Neuron (in vitro differentiated cells): ENCODE data around the gene RIPOR1.

ENCODE experiments used
- H2AFZ ChIP-seq: one replicate; pipeline ENCODE4 v1.6.1; 2013; ENCODE audit warnings: low read depth, mild to moderate bottlenecking, inconsistent platforms, low read length, moderate library complexity
- H3K27me3 ChIP-seq: one replicate; pipeline ENCODE4 v1.6.1; 2013; ENCODE audit warnings: low read length; ENCODE audit not compliant: insufficient read depth
- H3K36me3 ChIP-seq: one replicate; pipeline ENCODE4 v1.6.1; 2013; ENCODE audit warnings: low read length; ENCODE audit not compliant: insufficient read depth
- H3K4me1 ChIP-seq: one replicate; pipeline ENCODE4 v1.6.1; 2013; ENCODE audit warnings: low read length; ENCODE audit not compliant: insufficient read depth
- H3K4me3 ChIP-seq: 2 replicates; pipeline ENCODE4 v1.5.1; 2013; ENCODE audit warnings: mild to moderate bottlenecking, low read length, moderate library complexity
- H3K9me3 ChIP-seq: one replicate; pipeline ENCODE4 v1.6.1; 2013; ENCODE audit warnings: low read length

The RIPOR1 gene

DNA sequence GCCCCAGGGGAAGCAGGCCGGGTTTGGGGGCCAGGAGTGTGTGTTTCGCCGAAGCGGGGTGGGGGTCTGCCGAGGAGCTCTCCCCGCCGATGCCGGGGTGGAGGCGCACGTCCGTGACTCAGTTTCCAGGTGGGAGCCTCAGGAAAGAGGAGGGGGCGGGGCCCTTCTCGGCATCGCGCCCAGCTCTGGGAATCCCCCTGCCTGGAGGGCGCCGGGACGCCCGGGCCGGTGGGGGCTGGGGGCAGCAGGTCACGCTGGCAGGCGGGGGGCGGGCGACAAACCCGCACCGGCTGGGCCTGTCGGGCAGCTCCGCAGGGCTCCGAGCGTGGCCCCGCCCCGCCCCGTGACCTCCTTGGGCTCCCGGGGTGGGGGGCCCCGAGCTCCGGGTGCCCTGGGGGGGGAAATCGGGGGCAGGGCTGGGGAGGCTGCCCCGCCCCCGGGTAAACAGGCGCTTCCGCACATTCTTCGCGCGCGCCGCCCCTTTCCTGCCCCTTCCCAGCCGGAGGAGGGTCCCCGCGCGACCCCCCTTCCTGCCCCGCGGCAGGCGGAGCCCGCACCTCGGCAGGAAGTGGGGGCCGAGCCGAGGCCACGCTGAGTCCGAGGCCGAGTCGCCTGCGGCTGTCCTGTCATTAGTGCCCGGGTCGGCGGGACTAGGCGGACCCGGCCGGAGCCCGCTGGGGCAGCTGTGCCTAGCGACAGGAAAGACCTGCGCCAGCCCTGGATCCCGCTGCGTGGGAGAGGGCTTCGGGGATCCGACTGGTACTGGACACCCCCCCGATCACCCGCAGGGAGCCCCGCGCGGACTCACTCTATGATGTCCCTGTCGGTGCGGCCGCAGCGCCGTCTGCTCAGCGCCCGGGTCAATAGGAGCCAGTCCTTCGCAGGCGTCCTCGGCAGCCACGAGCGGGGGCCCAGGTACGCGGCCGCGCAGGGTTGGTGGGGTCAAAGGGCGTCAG, 9.3 kb downstream of the RIPOR1 start:
- Histone ChIP-seq H2AFZ (no peak overlapping the region), H3K4me3 (peak overlapping the region; percentile 40), H3K27me3 (no peaks in the 10 kb centered on the region), H3K9me3 (no peaks in the 10 kb centered on the region), H3K36me3 (peaks cover 24% of the 10 kb centered on the region), H3K4me1 (peaks cover 14% of the 10 kb centered on the region)

DNA sequence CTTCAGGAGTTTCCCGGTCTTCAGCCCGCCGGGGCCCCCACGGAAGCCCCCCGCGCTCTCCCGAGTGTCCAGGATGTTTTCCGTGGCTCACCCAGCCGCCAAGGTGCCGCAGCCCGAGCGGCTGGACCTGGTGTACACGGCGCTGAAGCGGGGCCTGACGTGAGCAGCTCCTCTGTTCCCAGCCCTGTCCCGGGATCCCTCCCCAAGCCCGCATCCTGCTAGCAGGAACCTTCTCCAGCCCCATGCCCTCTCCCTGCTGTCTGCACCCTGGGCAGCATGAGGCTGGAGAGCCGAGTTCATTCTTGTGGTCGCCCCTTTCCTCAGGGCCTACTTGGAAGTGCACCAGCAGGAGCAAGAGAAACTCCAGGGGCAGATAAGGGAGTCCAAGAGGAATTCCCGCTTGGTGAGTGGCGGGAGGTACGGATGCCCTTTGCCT, 10.1 kb downstream of the RIPOR1 start:
- Histone ChIP-seq H3K36me3 (peaks cover 30% of the 10 kb centered on the region), H3K27me3 (no peaks in the 10 kb centered on the region), H3K4me1 (peaks cover 14% of the 10 kb centered on the region), H2AFZ (no peak overlapping the region), H3K4me3 (no peak overlapping the region), H3K9me3 (no peaks in the 10 kb centered on the region)

DNA sequence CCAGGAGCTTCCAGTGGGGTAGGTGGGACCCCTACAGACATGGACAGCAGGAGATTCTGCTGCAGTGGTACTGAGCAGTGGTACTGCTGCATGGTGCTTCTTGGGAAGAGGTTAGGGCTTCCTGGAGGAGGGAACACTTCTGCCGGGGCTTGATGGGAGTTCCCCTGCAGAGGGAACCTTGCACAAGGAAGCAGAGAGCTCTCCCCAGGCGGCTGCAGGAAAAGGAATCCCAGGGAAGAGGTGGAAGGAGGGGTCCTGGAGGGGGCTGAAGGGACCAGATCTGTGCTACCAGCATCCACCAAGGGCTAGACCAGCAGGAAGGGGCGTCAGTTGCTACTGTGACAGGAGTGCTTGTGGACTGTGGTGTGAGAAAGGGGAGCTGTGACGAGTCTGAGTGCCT, 10.6 kb downstream of the RIPOR1 start:
- Histone ChIP-seq H3K4me1 (peaks cover 14% of the 10 kb centered on the region), H3K36me3 (peaks cover 34% of the 10 kb centered on the region), H3K9me3 (no peaks in the 10 kb centered on the region), H2AFZ (no peak overlapping the region), H3K27me3 (no peaks in the 10 kb centered on the region), H3K4me3 (no peak overlapping the region)

DNA sequence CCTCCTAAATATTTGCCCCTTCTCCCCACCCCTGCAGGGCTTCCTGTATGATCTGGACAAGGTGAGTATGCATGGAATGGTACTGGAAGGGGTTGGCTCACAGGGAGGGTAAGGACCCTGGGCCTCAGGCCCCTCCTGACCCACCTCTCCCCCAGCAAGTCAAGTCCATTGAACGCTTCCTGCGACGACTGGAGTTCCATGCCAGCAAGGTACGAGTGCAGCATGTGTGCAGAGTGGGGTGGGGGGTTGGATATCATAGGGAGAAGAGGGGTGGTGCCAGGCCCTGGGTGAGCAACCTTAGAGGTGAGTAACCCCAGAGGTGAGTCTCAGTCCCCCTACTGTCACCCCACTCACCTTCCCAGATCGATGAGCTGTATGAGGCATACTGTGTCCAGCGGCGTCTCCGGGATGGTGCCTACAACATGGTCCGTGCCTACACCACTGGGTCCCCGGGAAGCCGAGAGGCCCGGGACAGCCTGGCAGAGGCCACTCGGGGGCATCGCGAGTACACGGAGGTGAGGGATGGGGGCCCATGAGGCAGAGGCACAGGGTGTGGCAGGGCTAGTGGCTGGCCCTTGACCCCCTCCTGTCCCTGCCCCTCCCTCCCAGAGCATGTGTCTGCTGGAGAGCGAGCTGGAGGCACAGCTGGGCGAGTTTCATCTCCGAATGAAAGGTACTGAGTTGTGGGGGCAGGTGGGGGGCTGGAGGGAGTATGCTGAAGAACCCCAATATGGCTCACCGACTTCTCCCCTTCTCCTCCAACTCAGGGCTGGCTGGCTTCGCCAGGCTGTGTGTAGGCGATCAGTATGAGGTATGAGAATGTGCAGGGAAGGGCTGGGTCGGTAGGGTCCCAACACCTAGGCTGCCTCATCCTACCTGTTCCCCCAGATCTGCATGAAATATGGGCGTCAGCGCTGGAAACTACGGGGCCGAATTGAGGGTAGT, 11.3 kb downstream of the RIPOR1 start:
- H3K4me3 ChIP-seq = no peak overlapping the region
- peaks cover 14% of the 10 kb centered on the region for H3K4me1 ChIP-seq
- H3K9me3 ChIP-seq = no peaks in the 10 kb centered on the region
- H2AFZ ChIP-seq = no peak overlapping the region
- peaks cover 40% of the 10 kb centered on the region for H3K36me3 ChIP-seq
- H3K27me3 ChIP-seq = no peaks in the 10 kb centered on the region

DNA sequence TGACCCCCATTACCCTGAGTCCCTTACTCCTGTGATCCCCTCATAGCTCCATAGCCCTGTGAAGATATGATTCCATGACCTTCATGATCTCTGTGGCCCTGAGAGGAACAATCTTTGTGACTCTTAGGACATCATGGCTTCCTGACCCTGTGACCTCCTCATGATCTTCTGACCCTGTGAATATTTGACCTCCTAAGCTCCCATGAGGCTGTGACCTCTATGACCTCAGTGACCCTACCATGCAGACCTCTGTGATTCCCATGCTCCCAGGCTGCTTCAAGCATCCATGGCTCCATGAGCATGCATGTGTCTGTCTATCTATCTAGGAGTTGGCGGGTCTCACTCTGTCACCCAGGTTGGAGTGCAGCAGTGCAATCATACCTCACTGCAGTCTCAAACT, 12.1 kb downstream of the RIPOR1 start:
- H3K27me3 ChIP-seq = no peaks in the 10 kb centered on the region

DNA sequence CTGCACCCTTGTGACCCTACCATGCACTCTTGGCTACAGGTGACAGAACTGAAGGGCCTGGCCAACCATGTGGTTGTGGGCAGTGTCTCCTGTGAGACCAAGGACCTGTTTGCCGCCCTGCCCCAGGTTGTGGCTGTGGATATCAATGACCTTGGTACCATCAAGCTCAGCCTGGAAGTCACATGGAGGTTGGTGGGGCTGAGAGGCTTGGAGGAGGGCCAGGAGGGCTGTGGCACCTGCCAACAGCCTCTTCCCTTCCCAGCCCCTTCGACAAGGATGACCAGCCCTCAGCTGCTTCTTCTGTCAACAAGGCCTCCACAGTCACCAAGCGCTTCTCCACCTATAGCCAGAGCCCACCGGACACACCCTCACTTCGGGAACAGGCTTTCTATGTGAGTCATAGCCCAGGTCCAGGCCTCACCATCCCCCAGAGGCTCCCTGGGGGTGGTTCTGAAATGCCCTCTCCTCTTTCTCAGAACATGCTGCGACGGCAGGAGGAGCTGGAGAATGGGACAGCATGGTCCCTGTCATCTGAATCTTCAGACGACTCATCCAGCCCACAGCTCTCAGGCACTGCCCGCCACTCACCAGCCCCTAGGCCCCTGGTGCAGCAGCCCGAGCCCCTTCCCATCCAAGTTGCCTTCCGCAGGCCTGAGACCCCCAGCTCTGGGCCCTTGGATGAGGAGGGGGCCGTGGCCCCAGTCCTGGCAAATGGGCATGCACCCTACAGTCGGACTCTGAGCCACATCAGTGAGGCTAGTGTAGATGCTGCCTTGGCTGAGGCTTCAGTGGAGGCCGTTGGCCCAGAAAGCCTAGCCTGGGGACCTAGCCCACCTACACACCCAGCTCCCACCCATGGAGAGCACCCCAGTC, 13.0 kb downstream of the RIPOR1 start:
- H3K4me3 ChIP-seq = no peak overlapping the region
- H3K36me3 ChIP-seq = peaks cover 50% of the 10 kb centered on the region
- no peak overlapping the region for H2AFZ ChIP-seq
- H3K9me3 ChIP-seq = no peaks in the 10 kb centered on the region
- no peaks in the 10 kb centered on the region for H3K27me3 ChIP-seq
- H3K4me1 ChIP-seq = peaks cover 14% of the 10 kb centered on the region

More for the DNA sequence above, 12.1 kb downstream of the RIPOR1 start:
- Histone ChIP-seq H3K4me3 (no peak overlapping the region), H2AFZ (no peak overlapping the region), H3K4me1 (peaks cover 14% of the 10 kb centered on the region), H3K36me3 (peaks cover 45% of the 10 kb centered on the region), H3K9me3 (no peaks in the 10 kb centered on the region)

DNA sequence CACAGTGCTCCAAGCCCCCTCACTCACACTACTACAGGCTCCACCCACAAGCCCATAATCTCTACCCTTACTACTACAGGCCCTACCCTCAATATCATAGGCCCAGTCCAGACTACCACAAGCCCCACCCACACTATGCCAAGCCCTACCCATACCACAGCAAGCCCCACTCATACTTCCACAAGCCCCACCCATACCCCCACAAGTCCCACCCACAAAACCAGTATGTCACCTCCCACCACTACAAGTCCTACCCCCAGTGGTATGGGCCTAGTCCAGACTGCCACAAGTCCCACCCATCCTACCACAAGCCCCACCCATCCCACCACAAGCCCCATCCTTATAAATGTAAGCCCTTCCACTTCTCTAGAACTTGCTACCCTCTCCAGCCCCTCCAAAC, 13.8 kb downstream of the RIPOR1 start:
- Histone ChIP-seq H3K36me3 (peaks cover 50% of the 10 kb centered on the region), H2AFZ (no peak overlapping the region), H3K9me3 (no peaks in the 10 kb centered on the region), H3K4me3 (no peak overlapping the region), H3K27me3 (no peaks in the 10 kb centered on the region), H3K4me1 (peaks cover 12% of the 10 kb centered on the region)

DNA sequence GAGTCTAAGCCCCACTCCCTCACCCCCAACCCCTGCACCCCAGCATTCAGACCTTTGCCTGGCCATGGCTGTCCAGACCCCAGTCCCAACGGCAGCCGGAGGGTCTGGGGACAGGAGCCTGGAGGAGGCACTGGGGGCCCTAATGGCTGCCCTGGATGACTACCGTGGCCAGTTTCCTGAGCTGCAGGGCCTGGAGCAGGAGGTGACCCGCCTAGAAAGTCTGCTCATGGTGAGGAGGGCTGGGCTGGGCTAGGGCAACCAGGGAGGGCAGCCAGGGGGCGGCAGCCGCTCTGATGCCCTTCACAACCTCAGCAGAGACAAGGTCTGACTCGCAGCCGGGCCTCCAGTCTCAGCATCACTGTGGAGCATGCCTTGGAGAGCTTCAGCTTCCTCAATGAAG, 14.4 kb downstream of the RIPOR1 start:
- Histone ChIP-seq H3K9me3 (no peaks in the 10 kb centered on the region), H3K4me3 (no peak overlapping the region), H3K27me3 (no peaks in the 10 kb centered on the region), H3K4me1 (peaks cover 9% of the 10 kb centered on the region), H3K36me3 (peaks cover 50% of the 10 kb centered on the region), H2AFZ (no peak overlapping the region)

DNA sequence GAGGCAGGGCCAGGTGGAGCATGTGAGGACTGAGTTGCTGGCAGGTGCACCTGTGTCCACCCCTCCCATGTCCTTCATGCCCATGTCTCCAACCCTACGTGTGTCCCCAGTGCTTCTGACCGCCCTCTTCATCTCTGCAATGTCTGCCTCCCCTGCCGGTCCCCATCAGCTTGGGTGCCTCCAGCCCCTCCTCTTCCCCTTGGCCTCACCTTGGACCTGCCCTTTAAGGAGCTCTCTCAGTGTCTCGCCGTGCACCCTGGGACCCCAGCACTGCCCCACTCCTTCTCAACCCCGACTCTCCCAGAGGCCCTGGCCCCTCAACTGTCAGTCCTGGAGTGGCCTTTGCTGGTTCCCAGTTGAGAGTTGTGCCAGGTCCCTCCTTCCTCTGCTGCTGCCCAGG, 15.0 kb downstream of the RIPOR1 start:
- peaks cover 54% of the 10 kb centered on the region for H3K36me3 ChIP-seq
- H2AFZ ChIP-seq = no peak overlapping the region
- no peak overlapping the region for H3K4me3 ChIP-seq
- H3K27me3 ChIP-seq = no peaks in the 10 kb centered on the region
- no peaks in the 10 kb centered on the region for H3K9me3 ChIP-seq
- H3K4me1 ChIP-seq = peaks cover 4% of the 10 kb centered on the region

DNA sequence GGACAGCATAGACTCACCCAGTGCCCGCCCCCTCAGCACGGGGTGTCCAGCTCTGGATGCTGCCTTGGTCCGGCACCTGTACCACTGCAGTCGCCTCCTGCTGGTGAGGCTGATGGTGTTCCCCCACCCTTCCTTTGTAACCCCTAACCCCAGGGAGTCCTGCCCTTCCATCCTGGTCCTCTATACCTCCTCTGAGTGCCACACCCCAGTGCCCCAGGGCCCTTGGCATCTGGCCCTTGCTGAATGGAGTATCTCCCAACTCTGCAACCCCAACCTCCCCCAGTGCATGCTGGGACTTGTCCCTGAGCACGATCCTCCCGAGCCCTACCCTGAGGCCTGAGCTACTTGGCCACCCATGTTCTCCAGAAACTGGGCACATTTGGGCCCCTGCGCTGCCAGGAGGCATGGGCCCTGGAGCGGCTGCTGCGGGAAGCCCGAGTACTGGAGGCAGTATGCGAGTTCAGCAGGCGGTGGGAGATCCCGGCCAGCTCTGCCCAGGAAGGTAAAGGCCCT, 15.8 kb downstream of the RIPOR1 start:
- Histone ChIP-seq H3K4me1 (no peaks in the 10 kb centered on the region), H2AFZ (no peak overlapping the region), H3K27me3 (no peaks in the 10 kb centered on the region), H3K9me3 (no peaks in the 10 kb centered on the region), H3K4me3 (no peak overlapping the region), H3K36me3 (peaks cover 62% of the 10 kb centered on the region)

DNA sequence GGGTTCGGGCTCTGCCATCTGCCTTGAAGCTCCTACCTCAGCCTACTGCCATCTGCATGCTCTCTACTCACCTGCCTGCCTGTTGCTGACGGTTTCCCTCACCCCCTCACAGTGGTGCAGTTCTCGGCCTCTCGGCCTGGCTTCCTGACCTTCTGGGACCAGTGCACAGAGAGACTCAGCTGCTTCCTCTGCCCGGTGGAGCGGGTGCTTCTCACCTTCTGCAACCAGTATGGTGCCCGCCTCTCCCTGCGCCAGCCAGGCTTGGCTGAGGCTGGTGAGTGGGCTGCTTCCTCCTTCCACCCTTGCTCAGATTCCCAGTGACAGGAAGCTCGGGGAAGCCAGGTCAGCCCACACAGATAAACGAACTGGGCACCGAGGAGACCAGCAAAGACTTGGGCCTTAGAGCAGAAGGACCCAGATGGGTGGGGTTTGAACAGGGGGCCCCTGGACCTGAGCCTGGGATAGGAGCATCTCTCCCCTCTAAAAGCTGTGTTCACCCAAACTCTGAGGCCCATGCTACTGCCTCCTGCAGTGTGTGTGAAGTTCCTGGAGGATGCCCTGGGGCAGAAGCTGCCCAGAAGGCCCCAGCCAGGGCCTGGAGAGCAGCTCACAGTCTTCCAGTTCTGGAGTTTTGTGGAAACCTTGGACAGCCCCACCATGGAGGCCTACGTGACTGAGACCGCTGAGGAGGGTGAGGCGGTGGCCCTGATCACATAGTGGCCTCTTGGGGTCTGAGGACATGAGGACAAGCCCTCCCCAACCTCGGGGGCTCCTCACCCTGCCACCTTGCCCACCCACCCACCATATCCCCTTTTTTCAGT, 16.4 kb downstream of the RIPOR1 start:
- Histone ChIP-seq H3K9me3 (no peaks in the 10 kb centered on the region), H3K4me3 (no peak overlapping the region), H3K27me3 (no peaks in the 10 kb centered on the region), H3K36me3 (peaks cover 61% of the 10 kb centered on the region), H2AFZ (no peak overlapping the region), H3K4me1 (no peaks in the 10 kb centered on the region)

DNA sequence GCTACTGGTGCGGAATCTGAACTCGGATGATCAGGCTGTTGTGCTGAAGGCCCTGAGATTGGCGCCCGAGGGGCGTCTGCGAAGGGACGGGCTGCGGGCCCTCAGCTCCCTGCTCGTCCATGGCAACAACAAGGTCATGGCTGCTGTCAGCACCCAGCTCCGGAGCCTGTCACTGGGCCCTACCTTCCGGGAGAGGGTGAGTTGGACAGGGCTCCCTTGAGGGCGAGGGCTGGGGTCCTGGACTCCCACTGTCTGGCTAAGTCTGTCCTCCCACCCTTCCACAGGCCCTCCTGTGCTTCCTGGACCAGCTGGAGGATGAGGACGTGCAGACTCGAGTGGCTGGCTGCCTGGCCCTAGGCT, 17.0 kb downstream of the RIPOR1 start:
- Histone ChIP-seq H3K4me1 (no peaks in the 10 kb centered on the region), H3K36me3 (peaks cover 56% of the 10 kb centered on the region), H3K27me3 (no peaks in the 10 kb centered on the region)

More for the DNA sequence above, 17.0 kb downstream of the RIPOR1 start:
- H3K9me3 ChIP-seq = no peaks in the 10 kb centered on the region
- H3K4me3 ChIP-seq = no peak overlapping the region
- H2AFZ ChIP-seq = no peak overlapping the region
